ENCODE measurements around the gene NBEAL2.

GRCh38 chr3:47016086-47016933, 36.8 kb downstream of the NBEAL2 start:
- TF ChIP-seq CTCF (IDR thresholded peaks at IDR 0.05) (no peak), POLR2AphosphoS5 (IDR thresholded peaks at IDR 0.05) (no peak), POLR2A (IDR thresholded peaks at IDR 0.05) (no peak)
